IPS DF 19.7 (cell line): ENCODE measurements around the gene TIMM17A.

Source experiments
- DNase-seq: peaks from one replicate; pipeline ENCODE4 v3.0.0-alpha.2; 2013; ENCODE audit warnings: low read depth, low spot score

The TIMM17A gene

DNA sequence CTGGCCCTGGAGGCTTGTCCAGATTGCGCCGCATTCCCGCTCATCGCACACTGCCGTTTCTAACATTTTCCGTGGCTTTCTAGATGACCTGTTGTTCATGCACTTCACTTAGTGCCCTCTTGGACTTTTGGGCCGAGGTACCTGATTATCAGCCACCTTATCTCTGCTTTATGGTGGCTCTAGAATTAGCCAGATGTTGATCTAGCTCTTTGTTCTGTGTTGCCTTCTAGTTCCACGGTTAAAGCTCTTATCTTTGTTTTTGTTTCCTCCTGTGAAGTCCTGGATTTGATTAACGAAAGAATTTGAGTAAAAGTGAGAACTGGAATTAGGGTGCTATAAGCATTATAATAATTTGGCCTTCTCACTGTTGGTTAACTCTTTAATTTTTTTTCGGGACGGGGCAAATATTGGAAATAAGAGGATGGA lies 28.1 kb downstream of the TIMM17A start:
- DNase-seq = no peak

DNA sequence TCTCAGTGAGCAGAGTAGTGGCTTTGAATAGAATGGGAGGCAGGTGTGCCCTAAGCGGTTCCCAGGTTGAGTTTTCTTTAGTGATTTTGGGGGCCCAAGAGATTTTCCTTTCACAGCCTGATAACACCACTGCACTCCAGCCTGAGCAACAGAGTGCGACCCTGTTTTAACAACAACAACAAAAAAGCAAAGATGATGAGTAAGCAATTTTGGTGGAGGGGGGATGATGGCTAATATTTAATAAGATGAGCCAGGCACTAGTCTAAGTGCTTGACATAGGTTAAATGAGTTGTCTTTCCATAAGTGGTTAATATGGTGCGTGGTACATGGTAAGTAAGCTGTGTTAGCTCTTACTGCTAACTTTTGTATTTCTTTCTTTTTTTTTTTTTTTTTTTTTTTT lies 29.1 kb downstream of the TIMM17A start:
- DNase-seq = no peak

DNA sequence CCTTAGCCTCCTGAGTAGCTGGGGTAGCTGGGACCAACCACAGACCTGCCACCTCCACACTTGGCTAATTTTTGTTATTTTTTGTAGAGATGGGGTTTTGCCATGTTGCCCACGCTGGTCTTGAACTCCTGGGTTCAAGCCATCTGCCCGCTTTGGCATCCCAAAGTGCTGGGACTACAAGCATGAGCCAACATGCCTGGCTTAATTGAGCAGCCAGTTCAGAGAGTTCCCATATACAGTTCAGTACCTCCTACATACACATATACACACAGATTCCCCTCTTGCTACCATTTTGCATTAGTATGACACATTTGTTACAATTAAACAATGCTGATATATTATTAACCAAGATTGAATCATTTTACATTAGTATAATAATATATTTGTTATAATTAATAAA lies 30.1 kb downstream of the TIMM17A start:
- DNase-seq = no peak

DNA sequence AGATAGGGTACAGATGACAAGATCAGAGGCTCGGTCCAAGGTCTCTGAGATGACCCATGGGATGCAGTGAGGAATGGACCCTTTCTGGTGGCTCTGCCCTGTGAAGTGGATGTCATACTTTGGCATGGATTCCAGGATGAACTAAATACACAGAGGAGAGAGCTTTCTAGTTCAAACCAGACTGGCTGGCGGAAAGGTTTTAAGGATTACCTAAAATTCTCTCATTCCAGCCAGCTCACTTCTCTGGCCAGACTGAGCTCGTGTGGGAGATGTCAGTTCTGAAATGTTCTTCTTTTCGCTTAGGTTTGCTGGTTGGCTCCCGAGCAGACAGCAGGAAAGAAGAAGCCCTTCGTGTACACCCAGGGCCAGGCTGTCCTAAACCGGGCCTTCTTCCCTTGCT lies 33.3 kb downstream of the TIMM17A start:
- no peak for DNase-seq

DNA sequence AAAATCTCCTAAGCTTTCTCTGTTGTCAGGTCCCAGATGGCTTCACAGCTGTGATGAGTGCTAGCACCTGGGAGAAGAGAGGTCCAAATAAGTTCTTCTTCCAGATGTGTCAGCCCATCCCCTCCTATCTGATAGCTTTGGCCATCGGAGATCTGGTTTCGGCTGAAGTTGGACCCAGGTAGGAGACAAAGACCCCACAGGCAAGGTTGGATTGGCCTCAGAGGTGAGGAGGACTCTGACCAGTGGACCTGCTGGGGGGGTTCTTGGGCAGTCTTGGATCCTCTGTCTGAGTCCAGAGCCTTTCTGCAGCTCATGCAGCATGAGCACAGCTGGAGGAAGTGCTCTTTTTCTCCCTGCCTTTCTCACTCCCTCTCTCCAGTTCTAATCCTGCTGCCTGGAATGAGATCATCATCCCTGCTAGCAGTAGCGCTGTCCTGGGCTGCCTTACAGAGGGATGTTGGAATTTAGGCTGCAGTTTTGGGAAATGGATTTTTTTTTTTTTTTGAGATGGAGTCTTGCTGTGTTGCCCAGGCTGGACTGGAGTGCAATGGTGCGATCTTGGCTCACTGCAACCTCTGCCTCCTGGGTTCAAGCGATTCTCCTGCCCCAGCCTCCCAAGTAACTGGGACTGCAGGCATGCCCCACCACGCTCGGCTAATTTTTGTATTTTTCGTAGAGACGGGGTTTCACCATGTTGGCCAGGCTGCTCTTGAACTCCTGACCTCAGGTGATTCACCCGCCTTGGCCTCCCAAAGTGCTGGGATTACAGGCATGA lies 34.2 kb downstream of the TIMM17A start:
- no peak for DNase-seq

DNA sequence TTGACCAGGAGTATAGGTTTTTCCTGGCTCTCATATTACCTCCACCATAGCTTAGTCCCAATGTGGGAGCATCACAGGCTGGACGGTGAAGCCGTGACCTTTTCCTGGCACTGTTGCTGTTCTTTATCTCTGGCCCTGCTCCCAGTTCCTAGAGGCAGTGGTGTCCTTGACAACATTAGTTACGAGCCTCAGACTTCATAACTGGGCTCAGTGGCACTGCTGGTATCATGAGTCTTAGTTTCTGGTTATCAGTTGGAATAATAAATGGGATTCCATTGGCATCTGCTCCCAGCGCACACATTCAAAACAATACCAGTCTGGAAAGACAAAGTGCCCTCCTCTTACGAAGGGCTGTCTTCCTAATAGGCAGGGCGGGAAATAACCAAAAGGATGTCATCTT lies 35.1 kb downstream of the TIMM17A start:
- DNase-seq = no peak

DNA sequence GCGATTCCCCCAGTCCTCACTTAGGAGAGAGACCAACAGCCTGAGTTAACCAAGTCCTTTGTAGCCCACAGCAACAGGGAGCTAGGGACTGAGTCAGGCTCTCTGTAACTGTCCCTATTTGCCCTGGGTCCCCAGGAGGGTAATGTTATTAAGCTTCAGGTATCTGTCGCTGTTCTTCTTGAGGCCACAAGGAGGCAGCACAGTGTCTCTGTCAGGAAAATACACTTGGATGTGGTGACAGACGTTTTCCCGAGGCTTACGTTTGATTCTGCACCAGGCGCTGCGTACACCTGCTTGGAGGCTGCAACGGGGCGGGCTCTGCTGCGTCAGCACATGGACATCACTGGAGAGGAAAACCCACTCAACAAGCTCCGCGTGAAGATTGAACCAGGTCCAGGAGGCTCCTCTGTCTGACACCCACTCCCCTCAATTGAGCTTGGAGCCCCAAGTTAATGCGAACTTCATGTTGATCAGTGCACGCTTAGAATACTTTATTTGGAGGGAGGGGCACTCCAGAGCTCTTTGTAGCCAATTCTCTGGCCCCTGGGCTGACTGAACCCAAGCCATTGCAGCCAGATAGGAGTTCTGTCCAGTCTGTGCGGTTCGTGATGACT lies 44.4 kb downstream of the TIMM17A start:
- DNase-seq = no peak

DNA sequence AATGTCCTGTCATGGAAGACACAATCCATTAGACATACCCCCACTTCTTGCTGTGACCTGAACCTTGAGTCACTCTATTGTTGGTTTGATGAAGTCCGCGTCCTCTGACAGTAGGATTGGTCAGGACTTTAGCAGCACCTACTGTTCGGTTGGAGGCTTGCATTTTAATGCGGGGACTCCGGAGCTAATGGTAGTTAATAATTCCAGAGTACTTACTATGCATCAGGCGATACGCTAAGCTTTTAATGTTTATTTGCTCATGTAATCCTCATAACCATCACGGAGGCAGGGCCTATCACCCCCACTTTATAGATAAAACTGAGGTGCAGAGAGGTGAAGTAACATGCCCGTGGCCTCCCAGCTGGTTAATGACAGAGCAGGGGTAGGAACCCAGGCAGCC lies 47.2 kb downstream of the TIMM17A start:
- no peak for DNase-seq

DNA sequence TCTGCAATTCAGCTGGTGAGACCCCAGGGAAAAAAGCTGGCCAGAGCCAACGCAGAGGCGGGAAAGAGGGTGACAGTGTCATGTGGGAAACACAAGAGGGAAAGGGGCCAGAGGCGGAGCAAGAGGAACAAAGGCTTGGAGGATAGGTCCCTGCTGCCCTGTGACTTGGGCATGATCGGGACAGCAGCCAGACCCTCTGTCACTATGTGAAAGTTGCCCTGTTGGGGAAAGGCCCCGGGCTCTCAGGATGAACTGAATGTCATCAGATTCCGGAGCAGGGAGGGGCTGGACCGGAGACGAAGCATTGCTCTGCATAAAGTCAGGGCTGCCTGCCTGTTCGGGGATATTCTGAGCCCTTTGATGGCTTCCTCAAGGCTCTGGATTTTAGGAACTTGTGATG lies 49.4 kb downstream of the TIMM17A start:
- no peak for DNase-seq

DNA sequence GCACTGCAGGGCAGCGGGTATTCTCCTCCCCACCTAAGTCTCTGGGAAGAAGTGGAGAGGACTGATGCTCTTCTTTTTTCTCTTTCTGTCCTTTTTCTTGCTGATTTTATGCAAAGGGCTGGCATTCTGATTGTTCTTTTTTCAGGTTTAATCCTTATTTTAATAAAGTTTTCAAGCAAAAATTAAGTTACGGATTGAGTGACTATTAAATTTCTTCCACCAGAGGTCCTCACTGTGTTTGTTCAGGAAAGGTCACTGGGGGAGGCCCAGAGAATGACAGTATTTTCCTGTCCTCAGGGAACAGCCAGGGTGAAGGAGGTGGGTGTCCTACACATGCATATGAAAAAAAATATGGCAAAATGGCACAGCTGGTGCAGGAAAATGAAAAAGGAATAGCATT lies 50.7 kb downstream of the TIMM17A start:
- DNase-seq = no peak

DNA sequence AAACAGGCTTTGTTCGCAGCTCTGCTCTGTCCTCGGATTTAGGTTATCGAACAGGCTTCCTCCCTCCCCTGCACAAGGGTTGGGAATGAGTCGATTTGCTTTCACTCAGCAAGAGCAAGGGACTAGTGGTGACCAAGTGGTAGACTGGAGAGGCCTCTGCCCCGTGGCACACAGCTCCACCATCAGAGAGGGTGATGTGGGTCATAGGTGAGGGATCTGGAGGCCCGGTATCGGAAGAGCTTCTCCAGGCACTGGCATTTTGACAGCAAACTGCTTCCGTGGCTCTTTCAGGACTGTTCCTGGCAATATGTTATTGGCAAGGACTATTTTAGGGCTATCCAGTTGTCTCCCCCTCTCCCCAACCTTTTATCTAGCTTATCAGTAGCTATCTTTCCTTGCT lies 52.0 kb downstream of the TIMM17A start:
- no peak for DNase-seq

DNA sequence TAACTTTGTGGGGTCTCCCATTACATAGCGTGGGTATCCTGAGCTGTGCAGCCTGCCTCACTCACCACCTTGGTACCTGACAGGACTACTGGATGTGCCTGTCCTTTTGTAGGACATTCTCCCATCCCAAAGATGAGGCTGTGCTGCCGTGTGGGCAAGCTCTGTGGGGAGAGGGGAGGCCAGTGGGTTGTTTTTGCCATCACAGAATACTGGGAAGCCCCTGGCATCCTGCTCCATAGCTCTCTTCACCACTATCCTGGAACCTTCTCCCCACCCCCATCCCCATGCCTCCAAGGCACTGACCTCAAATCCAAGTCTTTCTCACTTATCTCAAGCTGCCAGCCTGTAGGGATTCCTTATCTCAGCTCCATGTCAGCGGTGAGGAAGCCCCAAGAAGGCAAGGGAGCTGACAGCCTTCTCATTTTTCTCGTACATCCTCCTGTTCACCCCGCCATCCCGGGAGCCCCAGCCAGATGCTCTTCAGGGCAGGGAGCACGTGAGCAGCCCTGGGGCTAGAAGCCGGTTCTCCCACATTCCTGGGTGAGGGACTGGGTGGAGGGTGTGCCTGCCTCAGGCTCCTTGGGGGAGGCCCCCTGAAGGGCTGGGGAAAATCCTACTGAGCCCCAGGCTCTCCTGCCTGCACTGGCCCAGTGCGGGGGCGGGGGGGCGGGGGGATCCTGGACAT lies 52.6 kb downstream of the TIMM17A start:
- DNase-seq = peak; percentile 68

DNA sequence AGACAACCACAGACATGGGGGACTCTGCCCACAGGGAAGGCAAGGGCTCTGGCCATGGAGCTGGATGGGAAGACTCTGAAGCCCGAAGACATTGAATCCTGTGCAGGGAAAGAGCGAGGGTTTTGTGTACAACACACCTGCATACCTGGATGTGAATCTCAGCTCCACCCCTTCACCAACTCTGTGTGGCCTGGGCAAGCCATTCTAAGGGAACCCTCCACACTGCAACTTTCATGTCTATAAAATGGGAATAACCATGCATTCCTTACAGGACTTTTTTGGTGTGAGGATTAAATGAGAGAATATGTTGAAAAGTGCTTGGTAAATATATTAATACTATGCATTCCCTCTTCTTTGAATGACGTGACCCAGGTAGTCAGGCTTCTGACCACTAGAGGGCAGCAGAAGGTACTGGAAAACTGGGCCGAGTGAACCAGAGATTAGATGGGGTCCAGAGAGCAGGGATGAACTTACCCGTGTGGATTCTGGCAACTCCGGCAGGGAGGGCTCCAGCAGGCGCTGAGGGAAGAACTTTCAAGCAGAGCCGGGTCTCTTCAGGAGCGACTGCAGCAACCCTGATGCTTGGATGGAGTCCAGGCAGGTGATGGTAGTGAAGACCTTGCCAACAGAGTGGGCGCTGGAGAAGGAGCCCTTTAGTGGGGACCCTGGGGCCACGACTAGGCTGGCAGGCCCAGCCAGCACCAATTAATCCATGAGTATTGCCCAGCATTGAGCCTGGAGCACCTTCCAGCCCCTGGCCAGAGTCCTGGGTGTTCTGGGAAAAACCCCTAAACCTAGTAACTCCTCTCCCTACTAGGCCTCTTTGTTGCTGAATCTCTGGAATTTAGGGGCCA lies 54.2 kb downstream of the TIMM17A start:
- peak; percentile 54 for DNase-seq

DNA sequence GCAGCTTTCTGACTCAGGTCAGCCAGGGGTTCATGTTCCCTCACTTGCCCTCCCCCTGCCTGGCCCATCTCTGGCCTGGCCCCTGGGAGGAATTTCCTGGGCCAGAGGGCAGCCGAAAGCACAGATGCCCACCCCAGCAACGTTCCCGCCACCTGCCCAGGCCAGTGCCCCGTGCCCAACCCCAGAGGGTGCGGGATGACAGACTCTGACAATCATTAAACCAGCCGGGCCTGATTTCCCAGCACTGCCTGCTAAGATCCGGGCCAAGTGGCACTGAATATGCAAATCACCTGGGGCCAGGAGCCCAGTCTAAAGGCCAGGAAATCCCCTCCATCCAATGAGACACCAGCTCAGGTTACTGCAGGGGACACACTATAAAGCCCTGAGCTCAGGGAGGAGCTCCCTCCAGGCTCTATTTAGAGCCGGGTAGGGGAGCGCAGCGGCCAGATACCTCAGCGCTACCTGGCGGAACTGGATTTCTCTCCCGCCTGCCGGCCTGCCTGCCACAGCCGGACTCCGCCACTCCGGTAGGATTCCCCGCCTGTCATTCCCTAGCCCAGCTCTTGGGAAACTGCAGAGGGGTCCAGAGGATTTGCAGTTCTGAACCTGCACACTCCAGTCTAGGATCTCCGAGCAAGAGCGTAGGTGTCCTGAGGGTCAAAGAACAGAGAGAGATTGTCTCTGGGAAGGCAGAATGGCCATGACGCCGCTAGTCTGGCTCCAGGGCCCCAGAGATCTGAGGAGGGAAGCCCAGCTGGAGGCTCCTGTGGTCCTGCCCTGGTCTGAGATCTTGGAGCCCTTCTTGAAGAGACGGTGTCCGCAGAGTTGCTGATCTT lies 55.1 kb downstream of the TIMM17A start, which contains the start of gene ELF3:
Gene ELF3, plus strand, starts transcription at position 408 of the 836 bp plus-strand sequence. CDS start 550 bp downstream, outside the sequence.
- peak; percentile 99 for DNase-seq

DNA sequence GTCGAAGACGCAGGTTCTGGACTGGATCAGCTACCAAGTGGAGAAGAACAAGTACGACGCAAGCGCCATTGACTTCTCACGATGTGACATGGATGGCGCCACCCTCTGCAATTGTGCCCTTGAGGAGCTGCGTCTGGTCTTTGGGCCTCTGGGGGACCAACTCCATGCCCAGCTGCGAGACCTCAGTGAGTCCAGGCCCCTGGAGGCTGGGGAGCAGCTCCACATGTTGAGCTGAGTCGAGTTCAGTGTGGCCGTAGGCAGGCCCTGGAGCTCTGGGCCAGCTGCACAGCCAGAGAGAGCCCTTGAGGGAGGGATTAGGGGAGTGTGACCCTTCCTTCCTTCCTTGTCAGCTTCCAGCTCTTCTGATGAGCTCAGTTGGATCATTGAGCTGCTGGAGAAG lies 56.7 kb downstream of the TIMM17A start:
- no peak for DNase-seq

DNA sequence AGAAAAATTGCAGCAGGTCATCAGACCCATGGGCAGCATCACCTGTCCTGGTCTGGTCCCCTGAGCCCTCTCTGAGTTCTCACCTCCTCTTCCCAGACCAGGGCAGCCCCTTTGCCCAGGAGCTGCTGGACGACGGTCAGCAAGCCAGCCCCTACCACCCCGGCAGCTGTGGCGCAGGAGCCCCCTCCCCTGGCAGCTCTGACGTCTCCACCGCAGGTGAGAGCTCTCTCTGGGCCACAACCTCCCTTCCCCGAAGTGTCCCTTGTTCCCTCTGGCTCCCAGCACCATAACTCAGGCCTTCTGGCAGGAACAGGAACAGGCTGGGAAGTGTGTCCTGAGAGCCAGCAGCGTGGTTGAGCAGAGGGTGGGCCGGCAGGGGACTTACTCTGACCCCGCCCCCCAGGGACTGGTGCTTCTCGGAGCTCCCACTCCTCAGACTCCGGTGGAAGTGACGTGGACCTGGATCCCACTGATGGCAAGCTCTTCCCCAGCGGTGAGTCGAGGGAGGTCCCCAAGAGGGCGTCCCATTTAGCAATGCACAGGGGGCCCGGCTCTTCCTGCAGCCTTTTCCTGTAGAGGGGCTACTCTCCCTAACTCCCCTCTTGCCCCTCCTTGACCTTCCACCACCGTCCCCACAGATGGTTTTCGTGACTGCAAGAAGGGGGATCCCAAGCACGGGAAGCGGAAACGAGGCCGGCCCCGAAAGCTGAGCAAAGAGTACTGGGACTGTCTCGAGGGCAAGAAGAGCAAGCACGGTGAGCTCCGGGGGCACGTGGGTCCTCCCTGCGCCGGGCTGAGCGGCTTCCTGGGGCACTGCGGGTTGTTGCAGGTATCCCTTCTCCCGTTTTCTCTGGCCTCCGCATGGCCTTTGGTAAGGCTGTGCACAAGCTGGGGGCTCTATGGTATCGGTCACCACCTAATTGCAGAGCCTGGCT lies 57.5 kb downstream of the TIMM17A start:
- DNase-seq = no peak

DNA sequence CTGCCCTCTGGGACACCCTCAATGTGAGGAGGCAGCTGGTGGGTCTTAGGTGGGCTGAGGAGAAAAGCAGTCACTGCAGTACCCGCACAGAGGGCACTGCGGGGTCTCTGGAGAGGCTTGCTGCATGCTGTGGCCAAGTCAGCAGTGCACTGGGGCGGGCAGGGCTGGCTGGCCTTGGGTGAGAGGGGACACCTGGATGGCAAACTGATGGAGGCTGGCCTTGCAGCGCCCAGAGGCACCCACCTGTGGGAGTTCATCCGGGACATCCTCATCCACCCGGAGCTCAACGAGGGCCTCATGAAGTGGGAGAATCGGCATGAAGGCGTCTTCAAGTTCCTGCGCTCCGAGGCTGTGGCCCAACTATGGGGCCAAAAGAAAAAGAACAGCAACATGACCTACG lies 58.3 kb downstream of the TIMM17A start:
- DNase-seq = no peak

DNA sequence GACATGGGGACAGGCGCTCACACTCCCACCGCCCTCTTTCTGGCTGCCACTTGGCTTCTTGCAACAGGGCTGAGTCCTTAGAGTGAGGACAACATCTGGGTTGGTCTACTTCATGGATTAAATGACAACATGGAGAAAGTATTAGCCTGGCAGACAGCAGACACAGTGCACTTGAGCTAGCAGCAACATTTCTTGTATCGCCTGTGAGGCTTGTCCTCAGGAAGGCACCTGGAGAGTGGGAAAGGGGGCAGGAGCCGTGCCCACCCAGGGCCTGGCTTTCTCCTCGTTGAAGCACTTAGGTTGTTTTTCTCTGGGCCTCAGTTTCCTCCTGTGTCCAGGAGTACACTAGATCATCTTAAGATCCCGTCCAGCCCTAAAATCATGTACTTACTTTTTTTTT lies 58.8 kb downstream of the TIMM17A start:
- DNase-seq = no peak

DNA sequence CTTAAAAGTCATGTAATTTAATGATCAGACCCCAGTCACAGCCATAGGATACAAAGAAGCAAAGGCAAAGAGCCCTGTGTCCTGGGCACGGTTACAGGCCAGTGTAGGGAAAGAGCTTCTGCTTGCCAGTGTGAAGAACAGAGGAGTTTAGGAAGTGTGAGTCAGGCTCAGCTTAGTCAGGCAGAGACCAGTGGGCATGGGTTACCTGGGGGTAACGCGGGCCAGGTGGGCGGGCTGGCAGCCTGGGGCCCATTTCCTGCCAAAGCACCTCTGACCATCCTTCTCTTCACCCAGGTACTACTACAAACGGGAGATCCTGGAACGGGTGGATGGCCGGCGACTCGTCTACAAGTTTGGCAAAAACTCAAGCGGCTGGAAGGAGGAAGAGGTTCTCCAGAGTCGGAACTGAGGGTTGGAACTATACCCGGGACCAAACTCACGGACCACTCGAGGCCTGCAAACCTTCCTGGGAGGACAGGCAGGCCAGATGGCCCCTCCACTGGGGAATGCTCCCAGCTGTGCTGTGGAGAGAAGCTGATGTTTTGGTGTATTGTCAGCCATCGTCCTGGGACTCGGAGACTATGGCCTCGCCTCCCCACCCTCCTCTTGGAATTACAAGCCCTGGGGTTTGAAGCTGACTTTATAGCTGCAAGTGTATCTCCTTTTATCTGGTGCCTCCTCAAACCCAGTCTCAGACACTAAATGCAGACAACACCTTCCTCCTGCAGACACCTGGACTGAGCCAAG lies 59.8 kb downstream of the TIMM17A start:
- no peak for DNase-seq
